Epithelial cell of esophagus (primary cell): ENCODE results near the gene MGAT4B.

Experiments used
- DNase-seq: peaks from one replicate; pipeline ENCODE4 v3.0.0; 2010; ENCODE audit warnings: low read depth
- H3K4me3 ChIP-seq: 2 replicates; pipeline ENCODE4 v1.5.1; 2011; ENCODE audit warnings: mild to moderate bottlenecking, low read length, control low read depth
- TF ChIP-seq, protein P1 (sequence below): IDR thresholded peaks from 2 replicates; pipeline ENCODE4 v1.5.1; 2011; ENCODE audit warnings: low read depth, mild to moderate bottlenecking, low read length, control low read depth, inconsistent platforms; ENCODE audit not compliant: insufficient read depth; ENCODE audit errors: missing control alignments

Gene MGAT4B

DNA sequence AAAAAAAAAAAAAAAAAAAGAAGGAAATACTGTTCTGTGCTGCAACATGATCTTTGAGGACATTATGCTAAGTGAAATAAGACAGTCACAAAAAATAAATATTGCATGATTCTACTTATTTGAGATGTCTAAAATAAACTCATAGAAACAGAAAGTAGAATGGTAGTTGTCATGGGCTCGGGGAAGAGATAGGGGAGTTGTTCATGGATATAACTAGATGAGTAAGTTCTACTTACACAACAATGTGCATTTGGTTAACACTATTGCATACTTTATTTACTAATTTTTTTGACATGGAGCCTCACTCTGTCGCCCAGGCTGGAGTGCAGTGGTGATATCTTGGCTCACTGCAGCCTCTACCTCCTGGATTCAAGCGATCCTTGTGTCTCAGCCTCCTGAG is 58.9 kb downstream of the MGAT4B start:
- TF ChIP-seq, protein P1, sequence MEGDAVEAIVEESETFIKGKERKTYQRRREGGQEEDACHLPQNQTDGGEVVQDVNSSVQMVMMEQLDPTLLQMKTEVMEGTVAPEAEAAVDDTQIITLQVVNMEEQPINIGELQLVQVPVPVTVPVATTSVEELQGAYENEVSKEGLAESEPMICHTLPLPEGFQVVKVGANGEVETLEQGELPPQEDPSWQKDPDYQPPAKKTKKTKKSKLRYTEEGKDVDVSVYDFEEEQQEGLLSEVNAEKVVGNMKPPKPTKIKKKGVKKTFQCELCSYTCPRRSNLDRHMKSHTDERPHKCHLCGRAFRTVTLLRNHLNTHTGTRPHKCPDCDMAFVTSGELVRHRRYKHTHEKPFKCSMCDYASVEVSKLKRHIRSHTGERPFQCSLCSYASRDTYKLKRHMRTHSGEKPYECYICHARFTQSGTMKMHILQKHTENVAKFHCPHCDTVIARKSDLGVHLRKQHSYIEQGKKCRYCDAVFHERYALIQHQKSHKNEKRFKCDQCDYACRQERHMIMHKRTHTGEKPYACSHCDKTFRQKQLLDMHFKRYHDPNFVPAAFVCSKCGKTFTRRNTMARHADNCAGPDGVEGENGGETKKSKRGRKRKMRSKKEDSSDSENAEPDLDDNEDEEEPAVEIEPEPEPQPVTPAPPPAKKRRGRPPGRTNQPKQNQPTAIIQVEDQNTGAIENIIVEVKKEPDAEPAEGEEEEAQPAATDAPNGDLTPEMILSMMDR: no peak
- H3K4me3 ChIP-seq: no peak overlapping the region
- DNase-seq: no peak
